Endothelial cell of umbilical vein (primary cell): ENCODE results near the gene ATXN2L.

Experiments used
- EZH2 ChIP-seq: IDR thresholded peaks from 2 replicates; pipeline ENCODE4 v1.6.1; 2012; ENCODE audit warnings: borderline replicate concordance, low read depth, mild to moderate bottlenecking, moderate library complexity, low read length, inconsistent platforms; ENCODE audit not compliant: severe bottlenecking
- JUN ChIP-seq: IDR thresholded peaks from 2 replicates; pipeline ENCODE4 v1.6.1; 2011; ENCODE audit warnings: borderline replicate concordance, low read depth; ENCODE audit not compliant: insufficient read length, insufficient read depth
- MAX ChIP-seq: IDR thresholded peaks from 2 replicates; pipeline ENCODE4 v1.6.1; 2011; ENCODE audit not compliant: insufficient read depth, insufficient read length
- POLR2A ChIP-seq: IDR thresholded peaks from 2 replicates; pipeline ENCODE4 v1.6.1; 2012; ENCODE audit warnings: low read depth, mild to moderate bottlenecking, control low read depth, low read length
- POLR2AphosphoS5 ChIP-seq: IDR thresholded peaks from 2 replicates; pipeline ENCODE4 v1.6.1; 2012; ENCODE audit warnings: low read depth, mild to moderate bottlenecking, control low read depth, low read length, moderate library complexity; ENCODE audit not compliant: insufficient read depth
- TF ChIP-seq, protein P1 (sequence below), 2 donors: IDR thresholded peaks; 1 replicate in 1 of 2; 2 replicates in 1 of 2; pipeline ENCODE4 v1.5.1; 2011; ENCODE audit warnings: low read length in 2 of 2, mild to moderate bottlenecking in 2 of 2, moderate library complexity in 2 of 2, control low read depth in 1 of 2, inconsistent platforms in 1 of 2, low read depth in 1 of 2; ENCODE audit not compliant: insufficient read depth in 1 of 2; ENCODE audit errors: extremely low read depth in 1 of 2

GRCh38 chr16:28874406-28874805, 51.6 kb downstream of the ATXN2L start:
- TF ChIP-seq, protein P1, sequence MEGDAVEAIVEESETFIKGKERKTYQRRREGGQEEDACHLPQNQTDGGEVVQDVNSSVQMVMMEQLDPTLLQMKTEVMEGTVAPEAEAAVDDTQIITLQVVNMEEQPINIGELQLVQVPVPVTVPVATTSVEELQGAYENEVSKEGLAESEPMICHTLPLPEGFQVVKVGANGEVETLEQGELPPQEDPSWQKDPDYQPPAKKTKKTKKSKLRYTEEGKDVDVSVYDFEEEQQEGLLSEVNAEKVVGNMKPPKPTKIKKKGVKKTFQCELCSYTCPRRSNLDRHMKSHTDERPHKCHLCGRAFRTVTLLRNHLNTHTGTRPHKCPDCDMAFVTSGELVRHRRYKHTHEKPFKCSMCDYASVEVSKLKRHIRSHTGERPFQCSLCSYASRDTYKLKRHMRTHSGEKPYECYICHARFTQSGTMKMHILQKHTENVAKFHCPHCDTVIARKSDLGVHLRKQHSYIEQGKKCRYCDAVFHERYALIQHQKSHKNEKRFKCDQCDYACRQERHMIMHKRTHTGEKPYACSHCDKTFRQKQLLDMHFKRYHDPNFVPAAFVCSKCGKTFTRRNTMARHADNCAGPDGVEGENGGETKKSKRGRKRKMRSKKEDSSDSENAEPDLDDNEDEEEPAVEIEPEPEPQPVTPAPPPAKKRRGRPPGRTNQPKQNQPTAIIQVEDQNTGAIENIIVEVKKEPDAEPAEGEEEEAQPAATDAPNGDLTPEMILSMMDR (IDR thresholded peaks at IDR 0.05; ENCODE audit: extremely low read depth in 1 of 2, insufficient read depth in 1 of 2, low read depth in 1 of 2, low read length in 2 of 2) = no peak
- TF ChIP-seq POLR2AphosphoS5 = no peak
- no peak for TF ChIP-seq EZH2
- no peak for TF ChIP-seq MAX
- TF ChIP-seq JUN = no peak
- TF ChIP-seq POLR2A = no peak
